Stimulated activated CD4-positive, alpha-beta T cell treated with anti-CD3 and anti-CD28 coated beads, Interleukin-15, amount 100 ng/mL, for 1 hour (primary cell): Measurements from ENCODE around the gene COL25A1.

Experiments used
- DNase-seq, 2 donors: peaks; one replicate each; pipeline ENCODE4 v3.0.0-alpha.2; 2020; ENCODE audit warnings: low read depth in 1 of 2, low spot score in 1 of 2

Gene COL25A1

DNA sequence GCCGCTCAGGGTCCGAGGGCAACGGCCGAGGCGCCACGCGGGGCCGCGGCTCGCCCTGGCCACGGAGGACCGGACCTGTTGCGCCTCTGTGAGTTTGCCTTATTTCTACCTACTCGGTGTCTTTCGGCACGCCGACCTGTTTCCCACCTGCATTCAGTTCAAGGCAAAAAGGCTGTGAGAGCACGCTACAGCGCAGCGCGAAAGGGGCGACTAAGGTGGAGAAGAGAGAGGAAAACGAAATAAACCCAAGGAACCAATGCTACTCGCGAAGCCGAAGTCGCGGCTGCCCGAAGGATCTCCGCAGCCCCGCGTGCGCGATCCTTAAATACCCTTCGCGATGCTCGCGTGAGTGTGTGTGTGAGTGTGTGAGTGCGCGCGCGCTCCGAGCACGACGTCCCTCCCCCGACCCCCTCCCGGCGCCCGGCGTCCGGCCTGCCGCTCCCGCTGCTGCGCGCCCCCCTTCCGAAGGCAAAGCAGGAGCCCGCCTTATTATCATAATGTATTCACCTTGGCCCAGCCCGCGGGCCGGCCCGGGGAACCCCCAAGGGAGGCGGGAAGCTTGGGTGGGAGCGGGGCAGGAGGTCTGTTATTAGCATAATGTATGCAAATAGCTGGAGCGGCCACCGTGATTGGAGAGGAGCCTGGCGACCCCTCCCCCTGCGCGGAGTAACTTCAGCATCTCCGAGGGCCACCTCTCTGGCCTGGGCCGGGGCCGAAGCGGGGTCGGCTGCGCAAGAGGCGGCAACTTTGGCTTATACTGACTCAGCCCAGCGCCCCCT is at the start of gene COL25A1:
TSS of gene COL25A1 (minus strand) at position 298 of the 779 bp plus-strand sequence.
- peak in 1 of 2 donors; percentile 32 for DNase-seq

- DNase-seq, result no peak
These were observed 47.7 kb upstream of the COL25A1 start for GRCh38 chr4:109350121-109350520.

- no peak for DNase-seq
These were observed 32.0 kb upstream of the COL25A1 start for GRCh38 chr4:109334129-109335105.

GRCh38 chr4:109332926-109333464 is 30.5 kb upstream of the COL25A1 start:
- no peak for DNase-seq

- no peak for DNase-seq
These were observed 25.2 kb upstream of the COL25A1 start for GRCh38 chr4:109327641-109328040.

- DNase-seq, result no peak
These were observed 23.2 kb upstream of the COL25A1 start for GRCh38 chr4:109325698-109326097.

DNA sequence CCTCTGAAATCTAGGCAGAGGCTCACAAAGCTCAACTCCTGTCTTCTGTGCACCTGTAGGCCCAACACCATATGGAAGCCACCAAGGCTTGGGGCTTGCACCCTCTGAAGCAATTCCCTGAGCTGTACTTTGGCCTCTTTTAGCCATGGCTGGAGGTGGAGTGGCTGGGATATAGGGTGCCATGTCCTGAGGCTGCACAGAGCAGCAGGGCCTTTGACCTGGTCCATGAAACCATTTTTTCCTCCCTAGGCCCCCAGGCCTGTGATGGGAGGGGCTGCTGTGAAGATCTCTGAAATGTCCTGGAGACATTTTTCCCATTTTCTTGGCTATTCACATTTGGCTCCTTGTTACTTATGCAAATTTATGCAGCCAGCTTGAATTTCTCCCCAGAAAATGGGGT is 20.9 kb upstream of the COL25A1 start:
- no peak for DNase-seq

DNA sequence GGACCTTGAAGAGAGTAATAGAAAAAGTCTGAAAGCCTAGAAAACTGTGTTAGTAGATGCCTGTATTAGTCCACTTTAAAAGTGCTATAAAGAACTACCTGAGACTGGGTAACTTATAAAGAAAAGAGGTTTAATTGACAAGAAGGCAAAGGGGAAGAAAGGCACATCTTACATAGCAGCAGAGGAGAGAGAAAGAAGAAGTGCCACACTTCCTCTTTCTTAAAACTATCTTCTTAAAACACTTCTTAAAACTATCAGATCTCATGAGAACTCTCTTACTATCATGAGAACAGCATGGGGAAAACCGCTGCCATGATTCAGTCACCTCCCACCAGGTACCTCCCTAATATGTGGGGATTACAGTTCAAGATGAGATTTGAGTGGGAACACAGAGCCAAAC is 18.8 kb upstream of the COL25A1 start:
- DNase-seq, result no peak

- no peak for DNase-seq
These were observed 17.2 kb upstream of the COL25A1 start for GRCh38 chr4:109319684-109320083.

DNA sequence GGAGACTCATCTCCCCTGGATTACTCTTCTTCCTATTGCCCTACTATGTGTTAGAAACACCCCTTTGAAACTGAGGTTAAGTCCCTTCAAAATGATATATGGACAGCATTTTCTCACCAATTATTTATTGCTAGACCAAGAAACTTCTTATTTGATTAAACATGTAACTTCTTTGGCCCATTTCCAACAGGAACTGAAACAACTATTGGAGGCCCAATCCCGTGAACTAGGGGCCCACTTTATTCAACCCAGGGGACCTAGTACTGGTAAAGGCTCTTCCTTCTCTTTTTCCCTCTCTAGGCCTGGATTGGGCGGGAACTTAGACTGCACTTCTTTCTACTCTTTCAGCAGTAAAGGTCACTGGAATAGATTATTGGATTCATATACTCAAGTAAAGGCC is 16.7 kb upstream of the COL25A1 start:
- DNase-seq, result no peak

- DNase-seq, result no peak
These were observed 13.4 kb upstream of the COL25A1 start for GRCh38 chr4:109315818-109316217.

- no peak for DNase-seq
These were observed 12.9 kb upstream of the COL25A1 start for GRCh38 chr4:109315341-109315740.

GRCh38 chr4:109313168-109314133 is 11.0 kb upstream of the COL25A1 start:
- DNase-seq, result no peak

- DNase-seq, result no peak
These were observed 660 bp upstream of the COL25A1 start for GRCh38 chr4:109303140-109303496.

DNA sequence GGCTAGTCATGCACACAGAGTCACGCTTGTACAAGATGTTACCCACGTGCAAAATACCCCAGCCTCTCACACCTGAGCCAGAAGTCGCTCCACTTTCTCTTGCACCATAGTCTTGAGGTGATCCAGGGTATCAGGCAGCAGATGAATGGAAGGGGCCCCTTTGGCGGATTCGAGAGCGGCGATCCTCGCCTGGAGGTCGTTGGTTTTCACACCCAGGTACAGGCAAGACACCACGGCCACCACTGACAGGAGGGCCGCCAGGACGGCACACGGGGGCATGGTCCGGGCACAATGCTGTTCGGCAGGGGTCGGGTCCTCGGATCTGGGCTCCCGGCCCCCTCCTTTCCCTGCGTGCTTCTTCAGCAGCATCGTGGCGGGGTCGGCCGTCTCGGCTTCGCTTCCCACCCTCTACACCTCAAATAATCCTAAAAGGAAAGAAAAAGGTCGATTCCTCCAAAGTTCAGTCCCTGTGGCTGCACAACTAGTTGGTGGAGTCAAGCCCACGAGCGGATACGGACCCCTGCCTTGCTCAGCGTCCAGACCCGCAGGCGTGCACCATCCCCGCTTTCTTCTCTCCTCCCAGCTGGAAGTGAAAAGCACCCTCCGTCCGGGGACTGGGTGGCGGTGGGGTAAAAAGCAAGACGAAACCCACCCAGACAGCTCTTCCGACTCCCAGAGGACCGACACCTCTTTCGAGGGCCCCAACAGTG is 652 bp downstream of the COL25A1 start:
- DNase-seq, result no peak

GRCh38 chr4:109298279-109299010 is 4.0 kb downstream of the COL25A1 start:
- DNase-seq, result no peak

- no peak for DNase-seq
These were observed 5.9 kb downstream of the COL25A1 start for GRCh38 chr4:109296527-109296926.

DNA sequence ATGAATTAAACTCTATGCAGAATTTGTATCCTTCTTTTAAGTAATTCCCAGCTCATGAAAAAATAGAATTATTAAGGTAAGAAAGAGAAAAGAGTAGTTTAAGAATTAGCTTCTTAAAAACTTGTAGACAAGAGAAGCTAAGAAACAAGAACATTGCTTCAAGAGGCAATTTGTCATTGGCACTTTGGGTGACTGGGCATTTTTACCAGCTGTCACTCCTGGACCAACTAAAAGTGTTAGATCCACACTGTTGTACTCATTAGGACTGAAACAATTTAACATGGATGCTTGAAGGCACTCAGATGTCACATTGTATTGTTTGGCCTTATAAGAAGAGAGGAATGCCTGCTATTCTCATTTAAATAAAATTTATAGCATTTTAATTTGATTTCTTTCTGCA is 7.4 kb downstream of the COL25A1 start:
- DNase-seq, result no peak

DNA sequence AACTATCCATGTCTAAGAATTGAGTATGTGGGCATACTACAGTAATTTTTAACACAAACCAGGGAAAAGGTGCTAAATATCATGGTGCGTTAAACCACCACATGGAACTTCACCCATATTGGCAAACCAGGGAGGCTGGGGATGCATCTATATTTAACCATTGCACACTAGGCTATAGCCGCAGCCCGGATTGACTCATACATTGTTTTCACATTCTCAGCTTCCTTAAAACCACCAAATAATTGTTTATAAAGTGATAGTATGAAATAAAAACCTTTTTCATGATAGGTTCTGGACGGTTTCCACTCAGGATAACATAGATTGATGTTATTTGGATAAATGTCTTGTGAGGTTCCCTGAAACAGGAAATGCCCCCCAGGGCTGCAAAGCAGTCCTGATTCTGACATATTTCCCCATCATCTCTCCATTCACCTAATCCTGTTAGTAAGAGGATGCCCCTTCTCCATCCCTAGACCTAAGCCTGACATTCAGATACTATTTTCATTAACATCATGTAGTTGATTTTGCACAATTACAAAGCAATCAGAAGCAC is 7.9 kb downstream of the COL25A1 start:
- DNase-seq, result no peak
